Kidney epithelial cell (primary cell): Measurements from ENCODE around the gene RABGAP1L. TPM values are rescaled to one million over a fixed set of nuclear protein-coding genes. Genes with fewer than 3 reads are reported as not detected.
"Not testable (repeated sequence)": the region's sequence is repeated elsewhere in the genome, so short reads cannot be mapped to it uniquely, and the experiment has no call there.

ENCODE experiments used
- DNase-seq: peaks from one replicate; pipeline ENCODE4 v3.0.0-alpha.2; 2010; ENCODE audit warnings: low read depth
- H3K27me3 ChIP-seq: 2 replicates; pipeline ENCODE4 v1.6.0; 2011; ENCODE audit warnings: low read length; ENCODE audit not compliant: control insufficient read depth, insufficient read depth
- H3K36me3 ChIP-seq: 2 replicates; pipeline ENCODE4 v1.5.1; 2011; ENCODE audit warnings: low read length; ENCODE audit not compliant: control insufficient read depth, insufficient read depth
- H3K4me3 ChIP-seq: 2 replicates; pipeline ENCODE4 v1.5.1; 2011; ENCODE audit warnings: low read depth, mild to moderate bottlenecking, control low read depth, low read length
- CTCF ChIP-seq: IDR thresholded peaks from 2 replicates; pipeline ENCODE4 v1.5.1; 2011; ENCODE audit warnings: mild to moderate bottlenecking, moderate library complexity, low read length, control low read depth, inconsistent platforms; ENCODE audit not compliant: insufficient read depth, poor library complexity, severe bottlenecking
- total RNA-seq: library from RNA; depleted of rRNA; stranded (reverse); fragments of >200 nt; gene quantifications from 2 replicates; pipeline ENCODE4 v1.2.3, GENCODE V29; 2015

The RABGAP1L gene
- total RNA-seq, 1 donor from 2014 or later: 22.1 TPM

GRCh38 chr1:175023043-175023921 is 864.0 kb downstream of the RABGAP1L start, which contains the start of gene MRPS14:
TSS of gene MRPS14 (minus strand) at chr1:175023425. CDS start at chr1:175023408, 17 bp downstream.
- no peak for TF ChIP-seq CTCF
- H3K4me3 ChIP-seq: peak within 1 kb of the TSS; percentile 97
- peak; percentile 90 for DNase-seq
- H3K36me3 ChIP-seq: no peaks in the 10 kb centered on the region
- no peaks in the 10 kb centered on the region for H3K27me3 ChIP-seq

DNA sequence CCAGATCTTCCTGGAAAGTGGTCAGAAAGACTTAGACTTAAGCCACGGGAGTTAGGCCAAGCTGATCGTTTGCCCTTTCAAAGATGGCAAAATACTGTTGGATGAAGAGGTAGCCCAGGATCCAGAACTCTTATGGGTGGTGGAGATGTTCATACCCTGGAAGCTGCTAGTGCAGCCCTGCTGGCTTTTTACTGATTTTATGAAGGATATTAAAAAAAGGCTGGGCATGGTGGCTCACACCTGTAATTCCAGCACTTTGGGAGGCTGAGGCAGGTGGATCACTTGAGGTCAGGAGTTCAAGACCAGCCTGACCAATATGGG is 864.6 kb downstream of the RABGAP1L start:
- H3K4me3 ChIP-seq: peak overlapping the region; percentile 97
- not testable (repeated sequence) for DNase-seq, H3K27me3 ChIP-seq, H3K36me3 ChIP-seq

GRCh38 chr1:175024773-175025172 is 865.5 kb downstream of the RABGAP1L start:
- Histone ChIP-seq H3K36me3 (no peaks in the 10 kb centered on the region), H3K4me3 (no peak overlapping the region), H3K27me3 (no peaks in the 10 kb centered on the region)
- DNase-seq: no peak
- no peak for TF ChIP-seq CTCF

- TF ChIP-seq CTCF: no peak
- H3K36me3 ChIP-seq: no peaks in the 10 kb centered on the region
These were observed 874.6 kb downstream of the RABGAP1L start for GRCh38 chr1:175033953-175034352.

DNA sequence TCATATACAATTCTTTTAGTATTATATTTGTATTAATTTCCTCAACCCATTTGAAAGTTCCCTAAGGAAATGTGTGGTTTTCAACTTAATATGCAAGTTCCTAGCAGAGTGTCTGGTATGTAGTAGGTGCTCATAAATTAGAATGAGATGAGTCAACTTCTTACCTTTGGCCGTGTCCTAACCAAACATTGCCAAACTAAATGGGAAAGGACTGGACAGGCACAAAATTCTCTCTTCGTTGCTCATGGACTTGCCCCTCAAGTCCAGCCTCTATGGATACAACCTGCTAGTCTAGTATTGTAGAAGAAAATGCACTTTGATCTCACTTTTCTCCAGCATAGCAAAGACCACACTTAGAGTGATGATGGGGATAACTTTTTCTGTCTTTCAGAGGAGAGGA is 875.5 kb downstream of the RABGAP1L start:
- Histone ChIP-seq H3K36me3 (no peaks in the 10 kb centered on the region), H3K4me3 (no peak overlapping the region), H3K27me3 (no peaks in the 10 kb centered on the region)
- DNase-seq: no peak
- no peak for TF ChIP-seq CTCF

More at GRCh38 chr1:175033953-175034352, 874.6 kb downstream of the RABGAP1L start:
- no peak for DNase-seq
- H3K27me3 ChIP-seq: no peaks in the 10 kb centered on the region
- no peak overlapping the region for H3K4me3 ChIP-seq

GRCh38 chr1:175035865-175036264 is 876.5 kb downstream of the RABGAP1L start:
- no peak for DNase-seq
- no peaks in the 10 kb centered on the region for H3K36me3 ChIP-seq
- no peak for TF ChIP-seq CTCF
- H3K4me3 ChIP-seq: no peak overlapping the region
- no peaks in the 10 kb centered on the region for H3K27me3 ChIP-seq
